Loucy (cell line): Measurements from ENCODE around the gene SLCO4A1.

Experiments
- H2AFZ ChIP-seq: fragments of 200-600 bp; sonication (generic); 2 replicates; pipeline ENCODE4 v1.6.0; 2016; ENCODE audit warnings: antibody characterized with exemption, mild to moderate bottlenecking, low read length, moderate library complexity
- H3F3A ChIP-seq: fragments of 200-600 bp; 2 replicates; pipeline ENCODE4 v1.6.0; 2016; ENCODE audit warnings: antibody characterized with exemption, low read depth, mild to moderate bottlenecking
- H3K27me3 ChIP-seq: fragments of 200-600 bp; sonication (generic); 2 replicates; pipeline ENCODE4 v1.6.1; 2014; ENCODE audit warnings: low read length, mild to moderate bottlenecking; ENCODE audit not compliant: insufficient read depth, poor library complexity, severe bottlenecking
- H3K36me3 ChIP-seq: fragments of 200-600 bp; sonication (generic); 2 replicates; pipeline ENCODE4 v1.6.1; 2016; ENCODE audit warnings: low read length; ENCODE audit not compliant: insufficient read depth
- H3K4me1 ChIP-seq: fragments of 200-600 bp; sonication (generic); 2 replicates; pipeline ENCODE4 v1.5.1; 2014; ENCODE audit warnings: low read length, mild to moderate bottlenecking; ENCODE audit not compliant: insufficient read depth, poor library complexity, severe bottlenecking
- H3K4me2 ChIP-seq: fragments of 200-600 bp; sonication (generic); 2 replicates; pipeline ENCODE4 v1.6.0; 2014; ENCODE audit warnings: antibody characterized with exemption, low read length, low read depth, mild to moderate bottlenecking; ENCODE audit not compliant: poor library complexity, severe bottlenecking
- H3K4me3 ChIP-seq: fragments of 200-600 bp; sonication (generic); 2 replicates; pipeline ENCODE4 v1.5.1; 2014; ENCODE audit warnings: low read length, mild to moderate bottlenecking, mixed read lengths; ENCODE audit not compliant: poor library complexity, severe bottlenecking
- H3K79me2 ChIP-seq: fragments of 200-600 bp; sonication (generic); 2 replicates; pipeline ENCODE4 v1.6.1; 2014; ENCODE audit warnings: low read length; ENCODE audit not compliant: insufficient read depth
- H3K9ac ChIP-seq: fragments of 200-600 bp; sonication (generic); 2 replicates; pipeline ENCODE4 v1.6.0; 2014; ENCODE audit warnings: mild to moderate bottlenecking, low read depth, low read length, moderate library complexity; ENCODE audit not compliant: poor library complexity, severe bottlenecking
- H3K9me2 ChIP-seq: fragments of 200-600 bp; sonication (generic); replicated peaks from 2 replicates; pipeline ENCODE4 v1.6.1; 2016; ENCODE audit warnings: low read depth, low read length, mixed read lengths
- H3K9me3 ChIP-seq: fragments of 200-600 bp; sonication (generic); 2 replicates; pipeline ENCODE4 v1.6.1; 2014; ENCODE audit warnings: mild to moderate bottlenecking, antibody characterized with exemption, low read length, low read depth; ENCODE audit not compliant: insufficient read depth
- H4K20me1 ChIP-seq: fragments of 200-600 bp; sonication (generic); 2 replicates; pipeline ENCODE4 v1.6.0; 2014; ENCODE audit warnings: antibody characterized with exemption, low read length, mild to moderate bottlenecking; ENCODE audit not compliant: insufficient read depth, poor library complexity, severe bottlenecking
- EZH2phosphoT487 ChIP-seq: fragments of 200-600 bp; IDR thresholded peaks from 2 replicates; pipeline ENCODE4 v1.6.1; 2018; ENCODE audit warnings: antibody characterized with exemption, mild to moderate bottlenecking, moderate library complexity, borderline replicate concordance
- TF ChIP-seq, protein P1 (sequence below): fragments of 200-600 bp; sonication (generic); conservative IDR thresholded peaks from 2 replicates; pipeline ENCODE4 v1.5.1; 2014; ENCODE audit warnings: mild to moderate bottlenecking, antibody characterized with exemption, low read length

SLCO4A1 gene

DNA sequence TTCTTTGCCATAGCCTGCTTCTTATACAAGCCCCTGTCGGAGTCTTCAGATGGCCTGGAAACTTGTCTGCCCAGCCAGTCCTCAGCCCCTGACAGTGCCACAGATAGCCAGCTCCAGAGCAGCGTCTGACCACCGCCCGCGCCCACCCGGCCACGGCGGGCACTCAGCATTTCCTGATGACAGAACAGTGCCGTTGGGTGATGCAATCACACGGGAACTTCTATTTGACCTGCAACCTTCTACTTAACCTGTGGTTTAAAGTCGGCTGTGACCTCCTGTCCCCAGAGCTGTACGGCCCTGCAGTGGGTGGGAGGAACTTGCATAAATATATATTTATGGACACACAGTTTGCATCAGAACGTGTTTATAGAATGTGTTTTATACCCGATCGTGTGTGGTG is 29.5 kb downstream of the SLCO4A1 start:
- Histone ChIP-seq H4K20me1 (no peaks in the 10 kb centered on the region), H3K79me2 (no peaks in the 10 kb centered on the region), H3K9me3 (no peaks in the 10 kb centered on the region), H3K27me3 (no peaks in the 10 kb centered on the region), H3K4me1 (no peaks in the 10 kb centered on the region), H3F3A (no peaks in the 10 kb centered on the region), H2AFZ (no peak overlapping the region), H3K9me2 (no peaks in the 10 kb centered on the region), H3K4me2 (no peak overlapping the region), H3K4me3 (no peak overlapping the region), H3K36me3 (peaks cover 15% of the 10 kb centered on the region; the same call in 1 of the 2 replicates), H3K9ac (no peak overlapping the region)
- TF ChIP-seq, protein P1, sequence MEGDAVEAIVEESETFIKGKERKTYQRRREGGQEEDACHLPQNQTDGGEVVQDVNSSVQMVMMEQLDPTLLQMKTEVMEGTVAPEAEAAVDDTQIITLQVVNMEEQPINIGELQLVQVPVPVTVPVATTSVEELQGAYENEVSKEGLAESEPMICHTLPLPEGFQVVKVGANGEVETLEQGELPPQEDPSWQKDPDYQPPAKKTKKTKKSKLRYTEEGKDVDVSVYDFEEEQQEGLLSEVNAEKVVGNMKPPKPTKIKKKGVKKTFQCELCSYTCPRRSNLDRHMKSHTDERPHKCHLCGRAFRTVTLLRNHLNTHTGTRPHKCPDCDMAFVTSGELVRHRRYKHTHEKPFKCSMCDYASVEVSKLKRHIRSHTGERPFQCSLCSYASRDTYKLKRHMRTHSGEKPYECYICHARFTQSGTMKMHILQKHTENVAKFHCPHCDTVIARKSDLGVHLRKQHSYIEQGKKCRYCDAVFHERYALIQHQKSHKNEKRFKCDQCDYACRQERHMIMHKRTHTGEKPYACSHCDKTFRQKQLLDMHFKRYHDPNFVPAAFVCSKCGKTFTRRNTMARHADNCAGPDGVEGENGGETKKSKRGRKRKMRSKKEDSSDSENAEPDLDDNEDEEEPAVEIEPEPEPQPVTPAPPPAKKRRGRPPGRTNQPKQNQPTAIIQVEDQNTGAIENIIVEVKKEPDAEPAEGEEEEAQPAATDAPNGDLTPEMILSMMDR: no peak
- TF ChIP-seq EZH2phosphoT487: no peak

GRCh38 chr20:62674370-62674769 is 32.1 kb downstream of the SLCO4A1 start:
- no peaks in the 10 kb centered on the region for H3F3A ChIP-seq
- TF ChIP-seq, protein P1: no peak
- TF ChIP-seq EZH2phosphoT487: no peak
- H3K4me2 ChIP-seq: no peak overlapping the region
- no peaks in the 10 kb centered on the region for H3K9me2 ChIP-seq
- H3K79me2 ChIP-seq: no peaks in the 10 kb centered on the region
- no peaks in the 10 kb centered on the region for H3K27me3 ChIP-seq
- peaks cover 22% of the 10 kb centered on the region for H3K4me1 ChIP-seq
- peaks cover 4% of the 10 kb centered on the region; the same call in 1 of the 2 replicates for H3K36me3 ChIP-seq
- H3K9ac ChIP-seq: no peak overlapping the region
- H3K9me3 ChIP-seq: no peaks in the 10 kb centered on the region
- no peak overlapping the region for H3K4me3 ChIP-seq
- no peak overlapping the region for H2AFZ ChIP-seq
- no peaks in the 10 kb centered on the region for H4K20me1 ChIP-seq

DNA sequence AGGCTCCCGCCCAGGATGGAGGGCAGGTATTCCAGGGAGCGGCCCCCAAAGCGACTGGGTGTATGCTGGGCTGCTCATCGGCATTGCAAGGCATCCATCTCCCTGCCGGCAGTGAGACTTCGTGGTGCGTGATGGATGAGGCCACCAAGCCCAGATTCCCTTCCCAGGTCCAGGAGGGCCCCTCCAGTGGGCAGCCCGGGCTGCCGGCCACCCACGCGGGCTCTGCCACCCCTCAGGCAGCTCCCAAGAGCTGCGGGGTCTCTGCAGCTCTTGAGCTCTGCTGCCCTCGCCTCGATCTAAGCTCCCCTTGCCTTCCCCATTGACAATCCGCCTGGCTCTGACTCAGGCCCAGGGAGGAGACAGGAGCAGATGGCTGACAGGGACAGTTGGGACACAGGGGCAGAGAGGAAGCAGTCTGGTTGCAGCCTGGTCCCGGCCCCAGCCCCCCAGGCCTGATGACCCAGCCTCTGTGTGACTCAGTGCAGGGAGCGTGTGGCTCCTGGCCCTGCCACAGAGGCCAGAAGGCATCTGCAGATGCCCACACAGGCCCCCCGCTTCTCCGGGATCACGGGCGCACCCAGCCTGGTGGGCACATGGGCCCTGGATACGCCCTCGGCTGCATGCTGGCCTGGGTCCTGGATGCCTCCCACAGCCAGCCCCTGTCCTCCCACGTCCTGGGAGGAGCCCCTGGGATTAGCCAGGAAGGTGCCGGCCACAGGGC is 33.0 kb downstream of the SLCO4A1 start:
- no peak overlapping the region for H3K9ac ChIP-seq
- peaks cover 22% of the 10 kb centered on the region for H3K4me1 ChIP-seq

More for the DNA sequence above, 33.0 kb downstream of the SLCO4A1 start:
- H3K9me3 ChIP-seq: no peaks in the 10 kb centered on the region; the same call in 1 of the 2 replicates
- no peaks in the 10 kb centered on the region for H4K20me1 ChIP-seq
- no peak for TF ChIP-seq EZH2phosphoT487
- TF ChIP-seq, protein P1: no peak
- H3F3A ChIP-seq: no peaks in the 10 kb centered on the region
- H3K4me3 ChIP-seq: no peak overlapping the region
- peaks cover 3% of the 10 kb centered on the region; the same call in 1 of the 2 replicates for H3K36me3 ChIP-seq
- H3K4me2 ChIP-seq: no peak overlapping the region
- H3K27me3 ChIP-seq: no peaks in the 10 kb centered on the region
- H2AFZ ChIP-seq: no peak overlapping the region
- H3K79me2 ChIP-seq: no peaks in the 10 kb centered on the region
- H3K9me2 ChIP-seq: no peaks in the 10 kb centered on the region
